Adrenal gland (tissue), 12 donors: ENCODE measurements around the gene RNF40. TPM values are rescaled to one million over a fixed set of nuclear protein-coding genes. Genes with fewer than 3 reads are reported as not detected.
A peak's percentile ranks its signal among the peaks of the same experiment; 100 is the strongest.

Experiments used
- DNase-seq, 7 donors: peaks; one replicate each; pipeline ENCODE4 v3.0.0-alpha.2; 2019 to 2020
- H3K27ac ChIP-seq, 5 donors: fragments of 200-600 bp; sonication (generic) in 4 of 5; 1 replicate in 3 of 5; 2 replicates in 2 of 5; pipeline versions ENCODE4 v1.5.1 to v1.8.0; 2016 to 2020; ENCODE audit warnings: mild to moderate bottlenecking in 1 of 5
- H3K27me3 ChIP-seq: fragments of 200-600 bp; 2 replicates; pipeline ENCODE4 v1.8.0; 2021
- H3K36me3 ChIP-seq, 2 donors: fragments of 200-600 bp; replicated peaks in 1 of 2; 1 replicate in 1 of 2; 2 replicates in 1 of 2; pipeline versions ENCODE4 v1.5.1 to v1.8.0; 2018 to 2022
- H3K4me1 ChIP-seq, 2 donors: fragments of 200-600 bp; replicated peaks in 1 of 2; 1 replicate in 1 of 2; 2 replicates in 1 of 2; pipeline versions ENCODE4 v1.5.1 to v1.8.0; 2018 to 2021
- H3K4me3 ChIP-seq, 4 donors: fragments of 200-600 bp; sonication (generic) in 3 of 4; one replicate each; pipeline ENCODE4 v1.5.1; 2016 to 2018
- H3K9me3 ChIP-seq, 3 donors: fragments of 200-600 bp; sonication (generic) in 1 of 3; replicated peaks in 1 of 3; 1 replicate in 2 of 3; 2 replicates in 1 of 3; pipeline versions ENCODE4 v1.5.1 to v1.8.0; 2016 to 2021
- POLR2A ChIP-seq, 2 donors: fragments of 450-650 bp; IDR thresholded peaks; one replicate each; pipeline ENCODE4 v1.6.1; 2017; ENCODE audit warnings: antibody characterized with exemption in 2 of 2, mild to moderate bottlenecking in 2 of 2, moderate library complexity in 1 of 2
- WGBS, 4 donors: extraction: QIAGEN DNeasy Blood & Tissue Kit in 2 of 4; methylation state at CpG; one replicate each; pipeline versions ENCODE4 v1.1.5 to v1.1.7; 2013 to 2017; 5-methylcytosine and 5-hydroxymethylcytosine counted together
- intact Hi-C, 2 donors: fragments of 100-400 bp; cut with DNase I; formaldehyde crosslinking; loops; one replicate each; pipeline versions ENCODE4 v1.14.1 to v1.15.0; 2022 to 2023
- polyA plus RNA-seq, 3 donors: library from polyadenylated mRNA; stranded (reverse); fragments of 200-250 nt in 2 of 3; fragments of 350-450 nt in 1 of 3; fragmentation: Illumina TruSeq in 1 of 3; extraction: RNeasy Lipid Tissue Mini Kit (QIAGEN cat#74804) in 1 of 3; gene quantifications; one replicate each; pipeline ENCODE4 v1.2.3, GENCODE V29; 2013 to 2014
- total RNA-seq, 9 donors: library from RNA; depleted of rRNA in 4 of 9; stranded (reverse); fragments of >200 nt in 4 of 9; fragments of 120-200 nt in 1 of 9; fragmentation: NEBNext Ultra II Directional in 1 of 9; extraction: Animal tissue kit (Norgen Biotek cat#: 25700) in 1 of 9; gene quantifications; one replicate each; pipeline versions ENCODE4 v1.1.0 to v1.2.4, GENCODE V29; 2013 to 2023
- TF ChIP-seq, protein P1 (sequence below), 6 experiments: fragments of 450-650 bp in 4 of 6; fragments of 200-600 bp in 2 of 6; sonication (generic) in 1 of 6; IDR thresholded peaks; 1 replicate in 5 of 6; 2 replicates in 1 of 6; pipeline versions ENCODE4 v1.5.1 to v1.8.0; 2016 to 2021; ENCODE audit warnings: antibody characterized with exemption in 6 of 6, mild to moderate bottlenecking in 2 of 6, moderate library complexity in 1 of 6
- donor health status: healthy with polysubstance abuse.
- donor health status: Bipolar disorder and iron deficiency.
- donor health status: DM: yes; HTN: yes; CAD: no.
- donor health status: DM: no; HTN: no; CAD: no.
- donor health status: DM: no; HTN: no; CAD: no.
- donor health status: DM: yes; HTN: yes; CAD: no.

The RNF40 gene
- total and polyA plus RNA-seq, 12 donors: 86.9 to 164 (median 114) TPM

- 65 to 80% (median 71%) methylated on average over 8 of the region's 8 CpGs for WGBS, 4 donors
- no peaks in the 10 kb centered on the region for H3K9me3 ChIP-seq
- TF ChIP-seq, protein P1, sequence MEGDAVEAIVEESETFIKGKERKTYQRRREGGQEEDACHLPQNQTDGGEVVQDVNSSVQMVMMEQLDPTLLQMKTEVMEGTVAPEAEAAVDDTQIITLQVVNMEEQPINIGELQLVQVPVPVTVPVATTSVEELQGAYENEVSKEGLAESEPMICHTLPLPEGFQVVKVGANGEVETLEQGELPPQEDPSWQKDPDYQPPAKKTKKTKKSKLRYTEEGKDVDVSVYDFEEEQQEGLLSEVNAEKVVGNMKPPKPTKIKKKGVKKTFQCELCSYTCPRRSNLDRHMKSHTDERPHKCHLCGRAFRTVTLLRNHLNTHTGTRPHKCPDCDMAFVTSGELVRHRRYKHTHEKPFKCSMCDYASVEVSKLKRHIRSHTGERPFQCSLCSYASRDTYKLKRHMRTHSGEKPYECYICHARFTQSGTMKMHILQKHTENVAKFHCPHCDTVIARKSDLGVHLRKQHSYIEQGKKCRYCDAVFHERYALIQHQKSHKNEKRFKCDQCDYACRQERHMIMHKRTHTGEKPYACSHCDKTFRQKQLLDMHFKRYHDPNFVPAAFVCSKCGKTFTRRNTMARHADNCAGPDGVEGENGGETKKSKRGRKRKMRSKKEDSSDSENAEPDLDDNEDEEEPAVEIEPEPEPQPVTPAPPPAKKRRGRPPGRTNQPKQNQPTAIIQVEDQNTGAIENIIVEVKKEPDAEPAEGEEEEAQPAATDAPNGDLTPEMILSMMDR (IDR thresholded peaks at IDR 0.05): no peak
- TF ChIP-seq POLR2A (IDR thresholded peaks at IDR 0.05): no peak
- H3K27me3 ChIP-seq: no peaks in the 10 kb centered on the region
- H3K4me3 ChIP-seq: no peak overlapping the region
- no peaks in the 10 kb centered on the region for H3K4me1 ChIP-seq
- H3K27ac ChIP-seq: no peak overlapping the region
- no peaks in the 10 kb centered on the region for H3K36me3 ChIP-seq
- intact Hi-C loops: no loop called here
- DNase-seq: no peak
Observed at GRCh38 chr16:30797670-30798309, 35.7 kb downstream of the RNF40 start.

GRCh38 chr16:30802936-30803335 lies 40.8 kb downstream of the RNF40 start:
- Histone ChIP-seq H3K4me3 (no peak overlapping the region), H3K9me3 (no peaks in the 10 kb centered on the region), H3K27me3 (no peaks in the 10 kb centered on the region), H3K27ac (no peak overlapping the region), H3K36me3 (no peaks in the 10 kb centered on the region), H3K4me1 (peaks cover 16 to 17% of the 10 kb centered on the region in 2 donors)
- TF ChIP-seq, protein P1 (IDR thresholded peaks at IDR 0.05): no peak
- TF ChIP-seq POLR2A (IDR thresholded peaks at IDR 0.05): no peak
- intact Hi-C loops: no loop called here
- DNase-seq: no peak
- 60 to 77% (median 71%) methylated on average over 3 of the region's 3 CpGs for WGBS, 4 donors

DNA sequence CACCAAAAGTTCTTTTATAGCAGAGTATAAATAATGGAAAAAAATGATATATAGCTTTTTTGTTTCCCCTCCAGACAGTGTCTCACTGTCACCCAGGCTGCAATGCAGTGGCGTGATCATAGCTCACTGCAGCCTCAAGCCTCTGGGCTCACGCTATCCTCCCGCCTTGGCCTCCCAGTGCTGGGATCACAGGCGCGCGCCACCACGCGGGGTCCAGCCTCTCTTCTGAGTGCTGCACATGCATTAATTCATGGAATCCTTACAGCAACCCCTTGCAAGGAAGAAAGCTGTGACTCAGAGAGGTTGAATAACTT lies 42.9 kb downstream of the RNF40 start:
- WGBS, 4 donors: 33 to 36% (median 35%) methylated on average over 8 of the region's 8 CpGs
- Histone ChIP-seq H3K36me3 (no peaks in the 10 kb centered on the region), H3K27ac (peak overlapping the region in 3 of 5 donors; percentile 94 to 96 (median 95)), H3K4me1 (peaks cover 16 to 17% of the 10 kb centered on the region in 2 donors), H3K9me3 (no peaks in the 10 kb centered on the region), H3K4me3 (peak overlapping the region; percentile 52 to 95 (median 67)), H3K27me3 (no peaks in the 10 kb centered on the region)
- no peak for DNase-seq
- intact Hi-C loops: no loop called here
- TF ChIP-seq, protein P1 (IDR thresholded peaks at IDR 0.05): no peak
- TF ChIP-seq POLR2A (IDR thresholded peaks at IDR 0.05): no peak

GRCh38 chr16:30805370-30806169 lies 43.4 kb downstream of the RNF40 start:
- intact Hi-C loops: no loop called here
- TF ChIP-seq, protein P1 (IDR thresholded peaks at IDR 0.05): peak in 1 of 6 experiments; percentile 8
- peak; percentile 93 to 96 for TF ChIP-seq POLR2A (IDR thresholded peaks at IDR 0.05)
- 1 to 5% (median 1%) methylated on average over 7 to 62 of the region's 62 CpGs for WGBS, 4 donors
- no peaks in the 10 kb centered on the region for H3K36me3 ChIP-seq
- H3K27me3 ChIP-seq: no peaks in the 10 kb centered on the region
- peak overlapping the region; percentile 76 to 96 (median 94) for H3K27ac ChIP-seq
- no peaks in the 10 kb centered on the region for H3K9me3 ChIP-seq
- peak overlapping the region; percentile 52 to 95 (median 67) for H3K4me3 ChIP-seq
- H3K4me1 ChIP-seq: peaks cover 16 to 17% of the 10 kb centered on the region in 2 donors
- peak; percentile 85 to 94 (median 90) for DNase-seq
